Ramos (cell line): ENCODE measurements around the gene UROD.
"Not testable (repeated sequence)": the region's sequence is repeated elsewhere in the genome, so short reads cannot be mapped to it uniquely, and the experiment has no call there.

Experiments used
- in situ Hi-C: fragments of 300-500 bp; cut with MboI; formaldehyde crosslinking; loops from one replicate; pipeline ENCODE4 v1.14.3; 2022; ENCODE audit warnings: low sequenced_read_pairs; ENCODE audit not compliant: unreplicated experiment

UROD gene

GRCh38 chr1:45011837-45012638 lies at the start of gene UROD:
Gene UROD, plus strand, starts transcription at chr1:45012254. Its CDS starts 12 bp downstream, at chr1:45012266.
- in situ Hi-C loops, result loop anchor here (5.0 to 25.0 kb wide), 5 partner anchors 290 to 1200 kb away; partner anchors contain the start of genes LURAP1 and TESK2

GRCh38 chr1:44962729-44963128 lies 49.3 kb upstream of the UROD start:
- in situ Hi-C loops, result no loop called here

GRCh38 chr1:44964396-44964795 lies 47.7 kb upstream of the UROD start:
- in situ Hi-C loops, result no loop called here

GRCh38 chr1:44970317-44970716 lies 41.7 kb upstream of the UROD start:
- in situ Hi-C loops, result no loop called here

GRCh38 chr1:44973645-44974044 lies 38.4 kb upstream of the UROD start:
- in situ Hi-C loops, result no loop called here

GRCh38 chr1:44976252-44976651 lies 35.8 kb upstream of the UROD start:
- in situ Hi-C loops, result no loop called here

- in situ Hi-C loops, result not testable (repeated sequence)
Measured at GRCh38 chr1:44977372-44977771, 34.7 kb upstream of the UROD start.

GRCh38 chr1:44985747-44986359 lies 26.2 kb upstream of the UROD start:
- in situ Hi-C loops, result no loop called here

GRCh38 chr1:44988531-44989156 lies 23.4 kb upstream of the UROD start:
- in situ Hi-C loops, result no loop called here

GRCh38 chr1:44994309-44994898 lies 17.6 kb upstream of the UROD start:
- in situ Hi-C loops, result no loop called here

- in situ Hi-C loops, result no loop called here
Measured at GRCh38 chr1:44995467-44996238, 16.4 kb upstream of the UROD start.

- in situ Hi-C loops, result no loop called here
Measured at GRCh38 chr1:44999232-44999631, 12.8 kb upstream of the UROD start.

- in situ Hi-C loops, result loop anchor here (25.0 kb wide), 1 partner anchor 1211 kb away; the partner anchor contains the start of gene LURAP1
Measured at GRCh38 chr1:45001011-45001481, 11.0 kb upstream of the UROD start.

GRCh38 chr1:45001576-45001975 lies 10.5 kb upstream of the UROD start:
- in situ Hi-C loops, result loop anchor here (25.0 kb wide), 1 partner anchor 1211 kb away; the partner anchor contains the start of gene LURAP1

- in situ Hi-C loops, result loop anchor here (25.0 kb wide), 1 partner anchor 1209 kb away; the partner anchor contains the start of gene LURAP1
Measured at GRCh38 chr1:45002650-45003645, 9.1 kb upstream of the UROD start.

GRCh38 chr1:45003741-45004140 lies 8.3 kb upstream of the UROD start:
- in situ Hi-C loops, result loop anchor here (25.0 kb wide), 1 partner anchor 1209 kb away; the partner anchor contains the start of gene LURAP1

GRCh38 chr1:45004281-45004920 lies 7.7 kb upstream of the UROD start:
- in situ Hi-C loops, result loop anchor here (25.0 kb wide), 1 partner anchor 1208 kb away; the partner anchor contains the start of gene LURAP1

GRCh38 chr1:45005761-45006160 lies 6.3 kb upstream of the UROD start:
- in situ Hi-C loops, result loop anchor here (25.0 kb wide), 1 partner anchor 1207 kb away; the partner anchor contains the start of gene LURAP1
